Ramos (cell line): ENCODE data around the gene SH2D3A.

Experiments
- in situ Hi-C: fragments of 300-500 bp; cut with MboI; formaldehyde crosslinking; loops from one replicate; pipeline ENCODE4 v1.14.3; 2022; ENCODE audit warnings: low sequenced_read_pairs; ENCODE audit not compliant: unreplicated experiment

Gene SH2D3A

DNA sequence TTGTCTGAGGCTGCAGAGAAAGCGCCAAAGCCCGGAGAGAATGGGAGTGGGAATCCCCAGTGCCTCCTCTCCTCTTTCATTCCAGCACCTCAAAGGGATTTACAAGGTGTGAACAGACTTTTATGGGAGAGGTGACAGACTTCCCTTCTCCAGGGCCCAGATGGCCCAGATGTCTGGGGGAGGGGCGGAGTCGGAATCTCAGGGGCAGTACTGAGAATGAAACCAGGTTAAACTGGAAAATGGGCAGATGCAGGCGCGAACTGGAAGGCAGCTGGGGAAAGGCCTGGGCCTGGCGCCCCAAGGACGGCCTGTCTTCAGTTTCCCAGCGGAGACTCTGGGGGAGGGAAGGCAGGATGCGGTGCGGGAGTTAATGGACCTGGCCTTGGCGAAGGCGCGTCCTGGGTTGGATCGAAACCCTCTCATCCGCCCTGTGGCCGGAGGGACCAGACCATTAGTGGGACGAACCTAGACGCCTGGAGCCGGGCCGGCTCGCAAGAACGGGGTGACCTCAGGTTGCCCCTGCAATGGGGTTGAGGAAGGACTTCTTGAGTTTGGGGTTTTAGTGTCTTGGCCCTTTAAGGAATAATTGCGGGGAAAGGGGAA is 28.3 kb downstream of the SH2D3A start:
- in situ Hi-C loops: loop anchor here (5.0 to 10.0 kb wide), 2 partner anchors 123 to 224 kb away; no protein-coding TSS in a partner anchor

DNA sequence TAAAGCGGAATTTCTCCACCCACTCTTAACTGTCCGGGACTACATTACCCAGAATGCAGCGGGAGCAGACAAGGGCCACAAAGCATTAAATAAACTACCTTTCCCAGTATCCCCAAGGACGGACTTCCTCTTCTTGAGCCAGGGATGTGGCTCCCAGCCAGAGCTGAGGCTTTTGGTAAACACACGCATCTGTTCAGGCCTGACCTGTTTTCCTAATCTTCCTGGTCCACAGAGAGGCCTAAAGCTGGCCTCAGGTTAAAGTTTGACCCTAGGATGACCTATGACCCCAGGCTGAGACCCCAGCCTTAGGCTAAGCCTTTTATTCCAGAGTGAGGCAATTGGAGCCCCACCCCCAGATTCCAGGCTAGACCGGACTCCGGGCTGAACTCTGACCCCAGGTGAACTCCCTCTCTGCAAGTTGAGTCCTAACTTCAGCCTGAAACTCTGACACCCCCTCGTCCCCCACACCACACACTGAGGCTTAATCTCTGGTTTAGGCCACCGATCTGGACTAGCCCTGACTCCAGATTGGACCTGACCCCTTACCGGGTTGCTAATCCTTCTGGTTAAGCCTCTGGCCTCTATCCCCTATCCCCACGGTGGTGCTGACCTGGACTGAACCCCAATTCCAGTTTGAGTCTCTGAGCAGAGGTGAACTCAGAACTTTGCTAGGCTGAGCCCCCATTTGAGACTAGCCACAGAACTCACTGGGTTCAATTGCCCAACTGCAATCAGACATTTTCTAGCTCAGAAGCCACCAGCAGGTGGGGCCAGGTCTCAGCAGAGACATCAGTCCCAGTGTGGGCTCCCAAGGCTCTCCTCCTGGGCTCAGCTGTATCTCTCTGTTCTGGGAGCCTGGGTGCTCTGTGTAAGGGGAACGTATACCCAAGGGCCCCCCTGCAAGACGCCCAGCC is 29.1 kb downstream of the SH2D3A start:
- in situ Hi-C loops: loop anchor here (5.0 to 10.0 kb wide), 2 partner anchors 124 to 223 kb away; no protein-coding TSS in a partner anchor

GRCh38 chr19:6737284-6737872 is 29.9 kb downstream of the SH2D3A start, which contains the start of gene GPR108:
Gene GPR108, minus strand, starts transcription at chr19:6737580. Its CDS starts 4 bp downstream, at chr19:6737576.
- in situ Hi-C loops: loop anchor here (5.0 to 10.0 kb wide), 2 partner anchors 125 to 223 kb away; no protein-coding TSS in a partner anchor

DNA sequence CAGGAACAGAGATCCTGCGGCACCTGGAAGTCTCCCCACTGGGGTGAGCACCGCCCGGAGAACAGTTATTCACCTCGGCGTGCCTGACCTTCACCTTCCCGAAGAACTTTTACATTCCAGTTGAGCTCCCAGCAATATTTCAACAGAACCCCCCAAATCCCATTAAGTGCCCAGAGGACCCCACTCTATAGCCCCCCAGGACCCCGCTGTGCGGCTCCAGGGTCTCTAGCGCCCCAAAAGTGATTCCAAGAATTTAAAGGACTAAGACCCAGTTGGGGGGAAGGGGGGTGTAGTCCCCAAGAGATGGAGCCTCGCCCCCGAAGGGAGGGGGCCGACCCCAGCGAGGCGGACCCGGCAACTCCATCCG is 30.3 kb downstream of the SH2D3A start:
- in situ Hi-C loops: loop anchor here (5.0 to 10.0 kb wide), 2 partner anchors 125 to 222 kb away; no protein-coding TSS in a partner anchor

DNA sequence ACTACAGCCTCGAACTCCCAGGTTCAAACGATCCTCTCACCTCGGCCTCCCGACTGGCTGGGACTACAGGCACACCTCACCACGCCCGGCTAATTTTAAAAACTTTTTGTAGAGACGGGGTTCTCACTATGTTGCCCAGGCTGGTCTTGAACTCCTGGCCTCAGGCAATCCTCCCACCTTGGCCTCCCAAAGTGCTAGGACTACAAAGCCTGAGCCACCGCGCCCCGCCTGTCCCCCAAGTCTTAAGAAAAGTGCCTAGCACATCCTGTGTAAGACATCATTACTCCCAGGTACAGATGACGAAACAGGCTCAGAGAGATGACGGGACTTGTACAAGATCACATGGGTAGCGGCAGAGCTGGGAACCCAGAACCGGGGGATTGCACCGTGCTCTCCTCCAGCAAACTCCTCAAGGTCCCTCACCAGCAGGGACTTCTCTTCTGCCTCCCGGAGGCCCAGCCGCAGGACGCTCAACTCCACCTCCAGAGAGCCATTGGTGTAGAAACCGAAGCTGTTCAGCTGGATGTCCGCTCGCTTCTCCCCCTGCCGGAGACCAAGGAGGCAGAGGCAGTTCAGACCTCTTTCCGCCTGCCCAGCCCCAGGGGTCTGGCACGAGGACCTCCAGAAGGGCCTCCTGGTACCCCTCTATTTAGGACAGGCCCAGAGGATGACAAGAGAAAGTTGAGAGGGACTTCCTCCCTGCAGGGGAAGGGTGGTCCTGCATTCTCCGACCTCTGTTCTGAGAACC is 30.9 kb downstream of the SH2D3A start:
- in situ Hi-C loops: loop anchor here (5.0 to 10.0 kb wide), 2 partner anchors 126 to 222 kb away; no protein-coding TSS in a partner anchor

- in situ Hi-C loops: loop anchor here (5.0 to 10.0 kb wide), 2 partner anchors 127 to 221 kb away; no protein-coding TSS in a partner anchor
These were observed 31.9 kb downstream of the SH2D3A start for GRCh38 chr19:6735181-6735911.

DNA sequence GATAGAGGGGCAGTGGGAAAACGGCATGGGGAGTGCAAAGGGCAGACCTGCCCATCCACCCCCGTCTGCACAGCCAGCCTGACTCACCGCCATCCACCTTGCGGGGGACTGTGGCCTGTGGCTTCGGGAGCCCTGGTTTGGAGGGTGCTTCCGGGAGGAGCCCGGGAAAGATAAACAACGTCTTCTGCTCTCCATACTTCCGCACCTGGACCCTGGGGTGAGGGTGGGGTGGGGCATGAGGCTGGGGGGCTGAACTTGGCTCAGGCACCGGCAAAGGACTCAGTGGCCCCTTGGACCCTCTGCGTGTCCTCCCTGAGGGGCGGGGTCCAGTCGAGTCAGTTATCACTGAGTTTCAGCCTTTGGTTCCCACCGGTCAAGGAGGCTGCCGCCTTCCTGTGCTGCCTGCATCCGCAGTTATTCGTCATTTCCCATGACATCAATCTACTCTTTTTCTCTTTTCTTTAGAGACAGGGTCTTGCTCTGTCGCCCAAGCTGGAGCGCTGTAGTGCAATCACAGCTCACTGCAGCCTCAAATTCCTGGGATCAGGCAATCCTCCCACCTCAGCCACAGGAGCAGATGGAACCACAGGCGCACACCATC is 33.0 kb downstream of the SH2D3A start:
- in situ Hi-C loops: loop anchor here (10.0 kb wide), 1 partner anchor 219 kb away; no protein-coding TSS in a partner anchor

DNA sequence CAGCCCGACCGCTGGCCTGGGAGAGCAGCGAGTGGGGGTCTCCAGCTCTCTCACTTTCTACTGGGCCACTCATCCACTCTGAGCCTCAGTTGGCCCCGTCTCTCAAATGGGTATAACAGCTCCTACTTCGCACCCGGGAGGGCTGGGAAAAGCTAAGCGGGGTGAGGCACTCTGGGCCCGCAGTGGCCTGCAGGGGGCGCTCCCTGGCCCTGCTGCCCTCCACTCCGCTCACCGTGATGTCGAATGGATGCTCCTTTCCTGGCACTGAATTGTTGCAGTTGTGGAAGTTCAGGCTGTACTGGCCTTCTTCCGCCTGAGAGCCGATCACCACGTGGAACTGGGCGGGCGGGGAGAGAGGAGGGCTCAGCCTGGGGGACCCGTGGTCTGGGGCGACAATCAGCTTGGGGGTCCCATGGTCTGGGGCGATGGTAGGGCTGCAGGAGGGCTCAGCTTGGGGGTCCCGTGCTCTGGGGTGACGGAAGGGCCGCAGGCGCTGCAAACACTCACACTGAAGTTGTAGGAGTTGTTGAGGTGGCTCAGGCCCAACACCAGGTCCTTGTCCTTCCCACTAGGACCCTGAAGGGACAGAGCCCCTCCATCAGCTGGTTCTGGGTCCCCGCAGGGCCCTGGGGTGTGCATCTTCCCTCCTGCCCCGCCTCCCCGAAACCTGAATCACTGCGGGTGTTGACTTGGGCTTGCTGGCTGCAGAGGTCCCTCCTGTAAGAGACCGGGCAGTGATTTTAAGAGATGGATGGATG is 33.7 kb downstream of the SH2D3A start:
- in situ Hi-C loops: loop anchor here (10.0 kb wide), 1 partner anchor 219 kb away; no protein-coding TSS in a partner anchor

- in situ Hi-C loops: loop anchor here (10.0 kb wide), 1 partner anchor 218 kb away; no protein-coding TSS in a partner anchor
These were observed 34.4 kb downstream of the SH2D3A start for GRCh38 chr19:6732803-6733337.

- in situ Hi-C loops: loop anchor here (10.0 kb wide), 1 partner anchor 217 kb away; no protein-coding TSS in a partner anchor
These were observed 35.4 kb downstream of the SH2D3A start for GRCh38 chr19:6731822-6732221.

- in situ Hi-C loops: loop anchor here (10.0 kb wide), 1 partner anchor 216 kb away; no protein-coding TSS in a partner anchor
These were observed 36.1 kb downstream of the SH2D3A start for GRCh38 chr19:6730941-6731670.

GRCh38 chr19:6730153-6730804 is 37.0 kb downstream of the SH2D3A start:
- in situ Hi-C loops: loop anchor here (10.0 kb wide), 1 partner anchor 215 kb away; no protein-coding TSS in a partner anchor

- in situ Hi-C loops: loop anchor here (10.0 kb wide), 1 partner anchor 215 kb away; no protein-coding TSS in a partner anchor
These were observed 37.6 kb downstream of the SH2D3A start for GRCh38 chr19:6729573-6730152.

GRCh38 chr19:6728346-6728745 is 38.9 kb downstream of the SH2D3A start:
- in situ Hi-C loops: no loop called here

DNA sequence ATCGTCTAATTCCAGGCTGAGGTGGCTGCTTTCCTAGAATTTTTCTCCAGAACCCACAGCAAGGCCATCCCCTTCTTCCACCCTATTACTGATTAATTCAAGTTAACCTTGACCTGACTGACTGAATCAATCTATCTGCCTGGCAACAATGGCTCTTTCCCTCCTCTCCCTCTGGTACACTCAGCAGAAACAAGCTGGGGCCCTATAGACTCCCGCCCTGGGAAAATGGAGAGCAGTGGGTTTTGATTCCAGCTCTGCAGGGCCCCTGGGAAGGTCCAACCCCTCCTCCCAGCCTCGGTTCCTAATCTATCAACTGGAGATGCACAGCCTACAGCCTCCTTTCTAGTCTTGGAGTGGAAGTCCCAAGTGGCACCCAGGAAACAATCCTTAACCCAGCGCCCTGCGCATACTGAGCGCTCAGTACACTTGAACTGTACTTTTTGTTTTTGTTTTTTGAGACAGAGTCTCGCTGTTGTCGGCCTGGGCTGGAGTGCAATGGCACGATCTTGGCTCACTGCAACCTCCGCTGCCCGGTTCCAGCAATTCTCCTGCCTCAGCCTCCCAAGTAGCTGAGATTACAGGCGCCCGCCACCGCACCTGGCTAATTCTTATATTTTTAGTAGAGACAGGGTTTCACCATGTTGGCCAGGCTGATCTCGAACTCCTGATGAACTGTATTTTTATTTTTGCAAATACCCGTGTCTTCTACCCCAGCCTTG is 41.6 kb downstream of the SH2D3A start:
- in situ Hi-C loops: no loop called here
